Lung (tissue), 16 donors: ENCODE data around the gene TMEM106C. TPM values are rescaled to one million over a fixed set of nuclear protein-coding genes. Genes with fewer than 3 reads are reported as not detected.

Experiments
- ATAC-seq: fragments of 200-7000 bp; cut with Tn5 transposase; one replicate; pipeline ENCODE4 v1.9.1; 2020; ENCODE audit warnings: moderate number of reproducible peaks; ENCODE audit not compliant: insufficient read depth, low FRiP score
- DNase-seq, 3 donors: peaks; one replicate each; pipeline ENCODE4 v3.0.0-alpha.2; 2013 to 2017
- H3K27ac ChIP-seq, 2 donors: one replicate each; pipeline ENCODE4 v1.5.1; 2013; ENCODE audit warnings: mild to moderate bottlenecking in 2 of 2, moderate library complexity in 2 of 2, control low read depth in 1 of 2, inconsistent platforms in 1 of 2, low read depth in 1 of 2, low read length in 1 of 2
- H3K27me3 ChIP-seq, 3 donors: one replicate each; pipeline ENCODE4 v1.5.1; 2013; ENCODE audit warnings: low read length in 2 of 3; ENCODE audit not compliant: control insufficient read depth in 3 of 3, insufficient read depth in 3 of 3
- H3K36me3 ChIP-seq, 4 donors: one replicate each; pipeline ENCODE4 v1.5.1; 2013; ENCODE audit warnings: low read length in 4 of 4, mild to moderate bottlenecking in 1 of 4, moderate library complexity in 1 of 4; ENCODE audit not compliant: control insufficient read depth in 4 of 4, insufficient read depth in 4 of 4
- H3K4me1 ChIP-seq, 5 donors: one replicate each; pipeline ENCODE4 v1.5.1; 2013; ENCODE audit warnings: low read length in 5 of 5, mild to moderate bottlenecking in 2 of 5, moderate library complexity in 1 of 5; ENCODE audit not compliant: control insufficient read depth in 5 of 5, insufficient read depth in 5 of 5
- H3K4me3 ChIP-seq: one replicate; pipeline ENCODE4 v1.5.1; 2013; ENCODE audit warnings: mild to moderate bottlenecking, control low read depth, moderate library complexity
- H3K9ac ChIP-seq, 2 donors: one replicate each; pipeline ENCODE4 v1.5.1; 2013; ENCODE audit warnings: low read length in 2 of 2, control low read depth in 1 of 2; ENCODE audit not compliant: insufficient read depth in 1 of 2
- H3K9me3 ChIP-seq, 4 donors: one replicate each; pipeline ENCODE4 v1.5.1; 2013; ENCODE audit warnings: low read length in 3 of 4, mild to moderate bottlenecking in 1 of 4, moderate library complexity in 1 of 4; ENCODE audit not compliant: control insufficient read depth in 4 of 4, insufficient read depth in 3 of 4
- WGBS, 2 donors: extraction: QIAGEN DNeasy Blood & Tissue Kit; methylation state at CpG; one replicate each; pipeline ENCODE4 v1.1.7; 2013; 5-methylcytosine and 5-hydroxymethylcytosine counted together
- long read RNA-seq, 5 donors: transcript quantifications; one replicate each; lab custom pipeline, GENCODE V29; 2026
- polyA plus RNA-seq, 2 donors: library from polyadenylated mRNA; stranded (reverse); fragments of 200-250 nt; gene quantifications; one replicate each; pipeline ENCODE4 v1.2.1, GENCODE V29; 2013
- total RNA-seq, 2 donors: library from RNA; depleted of rRNA in 1 of 2; stranded (reverse); fragments of >200 nt in 1 of 2; gene quantifications; one replicate each; pipeline ENCODE4 v1.2.1, GENCODE V29; 2014 to 2021
- TF ChIP-seq, protein P1 (sequence below): IDR thresholded peaks from 2 replicates; pipeline ENCODE4 v1.5.1; 2012; ENCODE audit warnings: mild to moderate bottlenecking; ENCODE audit errors: control extremely low read depth, extremely low read depth
- donor health status: control.
- donor health status: control.
- donor health status: Bipolar disorder and iron deficiency.
- donor health status: healthy.
- donor health status: DM: yes; HTN: yes; CAD: no.

Gene TMEM106C, protein sequence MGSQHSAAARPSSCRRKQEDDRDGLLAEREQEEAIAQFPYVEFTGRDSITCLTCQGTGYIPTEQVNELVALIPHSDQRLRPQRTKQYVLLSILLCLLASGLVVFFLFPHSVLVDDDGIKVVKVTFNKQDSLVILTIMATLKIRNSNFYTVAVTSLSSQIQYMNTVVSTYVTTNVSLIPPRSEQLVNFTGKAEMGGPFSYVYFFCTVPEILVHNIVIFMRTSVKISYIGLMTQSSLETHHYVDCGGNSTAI
- total RNA-seq (10 to 100 TPM; 35.1 to 53.0 TPM), polyA plus RNA-seq (10 to 100 TPM; 29.3 to 33.1 TPM)
- long read RNA-seq, donor 1, transcript TMEM106C-220 (8 exons, 810 nt) = major isoform, 12 of 30 reads
- long read RNA-seq, donor 1, transcript TMEM106C-201 (8 exons, 1,394 nt) = minor isoform, 10 of 30 reads
- long read RNA-seq, donor 1, partial matches to known transcripts = 0 of 30 reads
- long read RNA-seq, donor 1, other reads (novel, unspliced or antisense) = 0 of 30 reads
- long read RNA-seq, donor 2, partial matches to known transcripts = 0 of 5 reads
- long read RNA-seq, donor 2, other reads (novel, unspliced or antisense) = 0 of 5 reads
- long read RNA-seq, donor 3, transcript TMEM106C-220 (8 exons, 810 nt) = major isoform, 5 of 15 reads
- long read RNA-seq, donor 3, partial matches to known transcripts = 0 of 15 reads
- long read RNA-seq, donor 3, other reads (novel, unspliced or antisense) = 0 of 15 reads
- long read RNA-seq, donor 4, transcript TMEM106C-220 (8 exons, 810 nt) = major isoform, 6 of 12 reads
- long read RNA-seq, donor 4, partial matches to known transcripts = 0 of 12 reads
- long read RNA-seq, donor 4, other reads (novel, unspliced or antisense) = 0 of 12 reads
- long read RNA-seq, donor 5, transcript TMEM106C-220 (8 exons, 810 nt) = major isoform, 13 of 27 reads
- long read RNA-seq, donor 5, partial matches to known transcripts = 0 of 27 reads
- long read RNA-seq, donor 5, other reads (novel, unspliced or antisense) = 0 of 27 reads

GRCh38 chr12:47963340-47964040 is at the start of gene TMEM106C:
Gene TMEM106C, plus strand, starts transcription at chr12:47963596. Its CDS starts 641 bp downstream, at chr12:47964237.
- TF ChIP-seq, protein P1, sequence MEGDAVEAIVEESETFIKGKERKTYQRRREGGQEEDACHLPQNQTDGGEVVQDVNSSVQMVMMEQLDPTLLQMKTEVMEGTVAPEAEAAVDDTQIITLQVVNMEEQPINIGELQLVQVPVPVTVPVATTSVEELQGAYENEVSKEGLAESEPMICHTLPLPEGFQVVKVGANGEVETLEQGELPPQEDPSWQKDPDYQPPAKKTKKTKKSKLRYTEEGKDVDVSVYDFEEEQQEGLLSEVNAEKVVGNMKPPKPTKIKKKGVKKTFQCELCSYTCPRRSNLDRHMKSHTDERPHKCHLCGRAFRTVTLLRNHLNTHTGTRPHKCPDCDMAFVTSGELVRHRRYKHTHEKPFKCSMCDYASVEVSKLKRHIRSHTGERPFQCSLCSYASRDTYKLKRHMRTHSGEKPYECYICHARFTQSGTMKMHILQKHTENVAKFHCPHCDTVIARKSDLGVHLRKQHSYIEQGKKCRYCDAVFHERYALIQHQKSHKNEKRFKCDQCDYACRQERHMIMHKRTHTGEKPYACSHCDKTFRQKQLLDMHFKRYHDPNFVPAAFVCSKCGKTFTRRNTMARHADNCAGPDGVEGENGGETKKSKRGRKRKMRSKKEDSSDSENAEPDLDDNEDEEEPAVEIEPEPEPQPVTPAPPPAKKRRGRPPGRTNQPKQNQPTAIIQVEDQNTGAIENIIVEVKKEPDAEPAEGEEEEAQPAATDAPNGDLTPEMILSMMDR = peak; percentile 83
- peak; percentile 95 to 97 (median 96) for DNase-seq
- peaks cover 0 to 19% (median 6%) of the 10 kb centered on the region in 5 donors for H3K4me1 ChIP-seq
- H3K9ac ChIP-seq = peak within 1 kb of the TSS; percentile 33 to 58
- no peaks in the 10 kb centered on the region for H3K9me3 ChIP-seq
- peak within 1 kb of the TSS in 1 of 2 donors; percentile 34 for H3K27ac ChIP-seq
- peak within 1 kb of the TSS; percentile 77 for H3K4me3 ChIP-seq
- H3K27me3 ChIP-seq = peaks cover 0 to 3% (median 0%) of the 10 kb centered on the region in 3 donors
- peak; percentile 98 for ATAC-seq
- peaks cover 2 to 7% (median 4%) of the 10 kb centered on the region in 4 donors for H3K36me3 ChIP-seq
- 0 to 1% methylated on average over 58 to 59 of the region's 59 CpGs for WGBS, 2 donors

- ATAC-seq (no peak), DNase-seq (no peak)
- peaks cover 0 to 3% (median 0%) of the 10 kb centered on the region in 3 donors for H3K27me3 ChIP-seq
- no peaks in the 10 kb centered on the region for H3K9me3 ChIP-seq
- H3K4me3 ChIP-seq = no peak overlapping the region
- WGBS, 2 donors = 71 to 75% methylated on average over 6 of the region's 6 CpGs
- no peaks in the 10 kb centered on the region for H3K4me1 ChIP-seq
- TF ChIP-seq, protein P1 = no peak
- H3K27ac ChIP-seq = no peak overlapping the region
- H3K36me3 ChIP-seq = no peaks in the 10 kb centered on the region
- no peak overlapping the region for H3K9ac ChIP-seq
These were observed 42.5 kb upstream of the TMEM106C start for GRCh38 chr12:47920913-47921312.

- no peak overlapping the region for H3K27ac ChIP-seq
- H3K9me3 ChIP-seq = no peaks in the 10 kb centered on the region
- no peaks in the 10 kb centered on the region for H3K4me1 ChIP-seq
- H3K27me3 ChIP-seq = peaks cover 0 to 3% (median 0%) of the 10 kb centered on the region in 3 donors
- H3K4me3 ChIP-seq = no peak overlapping the region
- no peaks in the 10 kb centered on the region for H3K36me3 ChIP-seq
- no peak for DNase-seq
- TF ChIP-seq, protein P1 = no peak
- H3K9ac ChIP-seq = no peak overlapping the region
- no peak for ATAC-seq
- 56 to 78% methylated on average over 1 of the region's 1 CpG for WGBS, 2 donors
These were observed 41.5 kb upstream of the TMEM106C start for GRCh38 chr12:47921907-47922306.
